ENCODE results near the gene METTL1. TPM values are rescaled to one million over a fixed set of nuclear protein-coding genes. Genes with fewer than 3 reads are reported as not detected.

Gene METTL1
- total RNA-seq, 4 donors from 2014 or later: 4.4 to 13.7 (median 6.2) TPM

DNA sequence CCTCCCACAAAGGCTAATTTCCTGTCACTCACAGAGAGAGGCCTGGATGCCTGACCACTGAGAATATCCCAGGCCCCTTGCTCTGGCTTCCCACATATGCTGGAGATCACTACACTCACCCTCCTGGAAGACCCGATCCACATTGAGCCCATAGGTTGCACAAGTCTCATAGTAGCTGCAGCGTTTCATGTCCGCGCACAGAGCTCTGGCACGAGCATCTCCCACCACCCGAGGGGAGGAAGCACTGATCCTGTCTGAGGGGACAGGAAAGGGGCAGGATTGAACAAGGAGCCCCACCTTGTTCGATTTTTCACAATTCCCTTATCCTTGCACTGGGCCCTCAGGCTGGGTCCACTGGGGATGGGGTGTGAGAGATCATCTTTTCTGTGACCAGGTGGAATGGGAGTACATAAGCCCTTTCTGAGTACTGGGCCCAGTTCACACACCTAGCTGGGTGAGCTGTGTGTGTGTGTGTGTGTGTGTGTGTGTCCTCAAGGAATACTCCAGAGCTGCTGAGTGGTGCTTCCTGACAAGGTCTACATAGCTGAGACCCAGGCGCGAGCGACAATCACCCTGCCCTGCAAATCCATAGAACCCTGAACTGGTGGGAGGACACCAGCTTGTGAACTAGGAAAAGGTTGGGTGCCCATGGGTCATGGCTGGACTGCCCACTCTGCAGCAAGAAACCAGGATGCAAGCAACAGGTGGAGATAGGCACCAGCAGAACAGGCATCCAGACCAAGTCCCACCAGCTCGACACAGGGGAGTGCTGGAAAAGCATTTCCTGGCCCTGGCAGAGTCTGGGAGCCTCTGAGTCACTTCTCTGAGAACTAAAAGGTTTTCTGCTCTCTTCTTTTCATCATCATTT lies 38.9 kb downstream of the METTL1 start:
- TF ChIP-seq, protein P1, sequence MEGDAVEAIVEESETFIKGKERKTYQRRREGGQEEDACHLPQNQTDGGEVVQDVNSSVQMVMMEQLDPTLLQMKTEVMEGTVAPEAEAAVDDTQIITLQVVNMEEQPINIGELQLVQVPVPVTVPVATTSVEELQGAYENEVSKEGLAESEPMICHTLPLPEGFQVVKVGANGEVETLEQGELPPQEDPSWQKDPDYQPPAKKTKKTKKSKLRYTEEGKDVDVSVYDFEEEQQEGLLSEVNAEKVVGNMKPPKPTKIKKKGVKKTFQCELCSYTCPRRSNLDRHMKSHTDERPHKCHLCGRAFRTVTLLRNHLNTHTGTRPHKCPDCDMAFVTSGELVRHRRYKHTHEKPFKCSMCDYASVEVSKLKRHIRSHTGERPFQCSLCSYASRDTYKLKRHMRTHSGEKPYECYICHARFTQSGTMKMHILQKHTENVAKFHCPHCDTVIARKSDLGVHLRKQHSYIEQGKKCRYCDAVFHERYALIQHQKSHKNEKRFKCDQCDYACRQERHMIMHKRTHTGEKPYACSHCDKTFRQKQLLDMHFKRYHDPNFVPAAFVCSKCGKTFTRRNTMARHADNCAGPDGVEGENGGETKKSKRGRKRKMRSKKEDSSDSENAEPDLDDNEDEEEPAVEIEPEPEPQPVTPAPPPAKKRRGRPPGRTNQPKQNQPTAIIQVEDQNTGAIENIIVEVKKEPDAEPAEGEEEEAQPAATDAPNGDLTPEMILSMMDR (IDR thresholded peaks at IDR 0.05; ENCODE audit: low read depth): no peak

DNA sequence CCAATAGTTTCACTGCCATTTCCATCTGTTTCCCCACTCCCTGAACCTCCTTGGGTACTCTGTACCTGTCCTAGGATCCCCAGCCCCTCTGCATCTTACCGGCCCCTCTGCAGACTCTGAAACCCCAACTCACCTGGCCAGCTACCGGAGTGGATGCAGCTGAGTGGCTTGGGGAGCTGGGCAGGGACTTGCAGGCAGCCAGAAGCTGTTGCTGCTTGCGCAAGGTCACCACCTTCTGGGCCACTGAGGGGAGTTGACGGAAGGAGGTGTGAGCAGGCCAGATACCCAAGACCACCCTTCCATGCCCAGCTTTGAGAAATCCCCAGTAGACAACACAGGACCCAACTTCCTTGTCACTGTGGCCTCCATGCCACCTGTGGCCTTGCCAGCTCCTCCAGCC lies 39.6 kb downstream of the METTL1 start:
- TF ChIP-seq, protein P1 (IDR thresholded peaks at IDR 0.05; ENCODE audit: low read depth): no peak

DNA sequence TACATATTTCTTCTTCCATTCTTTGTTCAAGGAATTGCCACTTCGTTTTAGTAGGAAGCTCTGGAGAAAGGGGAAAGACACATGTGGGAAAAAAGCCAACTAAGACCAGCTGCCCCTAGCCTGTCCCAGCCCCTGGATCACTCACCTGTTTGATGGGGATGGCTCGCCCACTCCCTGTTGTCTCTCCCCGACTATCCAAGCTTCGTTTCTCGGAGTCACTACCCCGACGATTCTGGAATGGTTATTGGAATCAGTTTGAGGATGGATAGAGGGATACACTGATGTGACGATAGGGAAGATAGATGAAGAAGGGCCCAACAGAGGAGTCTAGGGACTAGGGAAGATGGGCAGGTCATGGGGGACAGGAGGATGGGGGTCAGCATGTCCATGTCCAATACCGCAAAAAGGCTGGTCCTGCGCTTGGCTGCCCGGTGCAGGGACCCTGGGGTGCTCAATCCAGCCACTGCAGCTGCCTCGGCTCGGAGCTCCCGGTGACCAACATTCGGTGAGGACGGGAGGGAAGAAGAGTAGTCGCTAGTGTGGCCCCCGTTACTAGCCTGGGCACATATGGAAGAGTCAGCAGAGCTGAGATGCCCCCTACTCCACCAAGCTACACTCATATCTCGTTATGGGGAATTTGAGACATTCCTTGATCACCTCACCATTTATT lies 40.4 kb downstream of the METTL1 start:
- TF ChIP-seq, protein P1 (IDR thresholded peaks at IDR 0.05; ENCODE audit: low read depth): no peak

DNA sequence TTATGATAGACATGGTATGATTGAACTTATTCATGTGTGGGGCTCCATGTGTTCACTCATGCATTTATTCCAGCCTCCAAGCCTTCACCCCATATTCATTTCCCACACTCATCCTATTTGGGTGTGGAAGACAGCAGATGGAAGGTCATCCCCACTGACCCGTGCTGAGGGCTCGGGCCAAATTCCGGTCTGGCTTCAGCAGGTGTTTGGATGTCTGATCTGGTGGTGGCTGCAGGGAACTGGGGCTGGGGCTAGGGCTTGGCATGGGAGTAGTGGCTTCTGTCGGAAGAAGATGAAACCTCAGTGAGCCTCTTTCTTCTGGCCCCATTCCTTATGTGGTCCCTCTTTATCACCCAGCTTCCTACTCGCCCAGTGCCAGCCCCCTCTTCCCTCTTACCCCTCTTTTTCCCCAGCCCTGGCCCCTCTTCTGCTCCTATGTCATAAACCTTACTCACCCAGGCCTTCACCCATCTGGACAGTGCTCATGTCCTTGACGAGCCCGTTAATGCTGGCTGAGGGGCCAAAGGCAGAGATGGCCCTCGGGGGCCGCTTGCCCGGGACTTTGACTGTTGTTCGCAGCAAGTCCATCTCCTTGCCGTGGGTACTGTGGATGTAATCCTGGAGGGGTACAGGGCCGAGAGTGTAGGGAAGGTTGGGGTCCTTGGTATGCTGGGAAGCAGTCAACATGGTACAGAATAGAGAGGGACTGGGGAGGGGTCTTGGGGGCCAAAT lies 41.4 kb downstream of the METTL1 start:
- TF ChIP-seq, protein P1 (IDR thresholded peaks at IDR 0.05; ENCODE audit: low read depth): no peak

DNA sequence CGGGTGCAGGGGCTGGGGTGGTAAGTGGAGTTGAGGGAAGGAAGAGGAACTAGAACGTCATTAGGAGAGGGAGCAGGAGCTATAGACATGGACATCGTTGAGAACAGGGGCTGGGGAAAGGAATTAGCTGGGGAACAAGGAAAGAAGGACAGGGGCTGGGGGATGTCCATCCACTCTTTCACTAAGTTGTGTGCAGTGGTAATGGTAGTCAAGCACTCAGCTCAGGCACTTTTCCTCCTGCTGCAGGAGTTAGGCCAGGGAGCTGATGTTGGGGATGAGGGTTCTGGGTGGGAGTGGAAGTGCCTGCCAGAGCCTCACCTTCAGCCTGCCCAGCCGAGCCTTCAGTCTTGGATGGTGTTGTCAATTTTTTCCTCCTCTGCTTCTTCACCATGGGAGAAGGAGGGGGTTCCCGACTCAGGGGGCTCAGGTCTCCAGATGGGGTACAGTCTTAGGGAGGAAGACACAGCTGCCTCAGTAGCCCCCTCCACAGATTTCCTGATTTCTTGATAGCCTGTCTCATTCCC lies 42.5 kb downstream of the METTL1 start:
- TF ChIP-seq, protein P1 (IDR thresholded peaks at IDR 0.05; ENCODE audit: low read depth): no peak

DNA sequence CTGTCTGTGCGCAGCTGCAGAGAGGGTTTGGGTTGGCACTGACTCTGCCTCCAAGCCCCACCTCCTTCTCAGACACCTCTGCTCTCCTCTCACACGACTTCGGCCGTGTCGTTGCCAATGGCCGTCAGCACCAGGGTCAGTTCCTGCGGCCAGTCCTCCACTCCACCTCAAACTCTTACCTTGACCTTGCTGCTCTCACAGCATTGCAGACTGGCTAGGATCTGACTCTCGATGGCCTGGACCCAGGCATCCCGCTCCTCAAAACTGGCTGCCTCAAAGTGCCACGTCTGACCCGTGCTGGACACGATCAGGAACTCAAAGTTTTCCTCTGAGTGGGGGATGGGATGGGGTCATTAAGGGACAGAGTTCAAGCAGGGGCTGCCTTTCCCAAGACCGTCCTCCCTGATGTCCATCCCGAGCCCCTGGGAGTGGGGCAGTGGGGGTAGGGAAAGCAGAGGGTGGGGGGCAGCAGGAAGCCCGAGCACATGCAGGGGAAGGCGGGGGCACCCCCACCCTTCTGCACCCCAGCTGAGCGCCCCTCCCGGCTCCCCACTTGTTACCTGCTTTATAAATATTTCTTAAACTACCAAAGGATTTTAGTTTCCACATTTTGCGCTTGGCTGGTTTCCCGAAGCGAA lies 44.0 kb downstream of the METTL1 start:
- TF ChIP-seq, protein P1 (IDR thresholded peaks at IDR 0.05; ENCODE audit: low read depth): no peak
